GM21515 (cell line): ENCODE measurements around the gene ZNF552.
"Not testable (repeated sequence)": the region's sequence is repeated elsewhere in the genome, so short reads cannot be mapped to it uniquely, and the experiment has no call there.

ENCODE experiments used
- ATAC-seq: cut with Tn5 transposase; IDR thresholded peaks from one replicate; pipeline ENCODE4 v1.9.1; 2021; ENCODE audit not compliant: unreplicated experiment

Gene ZNF552

GRCh38 chr19:57814505-57815246 is at the start of gene ZNF552:
TSS of gene ZNF552 (minus strand) at chr19:57814913. CDS start at chr19:57814743, 170 bp downstream.
- peak; percentile 56 for ATAC-seq

GRCh38 chr19:57862351-57862750 is 47.6 kb upstream of the ZNF552 start:
- not testable (repeated sequence) for ATAC-seq

GRCh38 chr19:57854117-57854516 is 39.4 kb upstream of the ZNF552 start:
- not testable (repeated sequence) for ATAC-seq

- not testable (repeated sequence) for ATAC-seq
Measured at GRCh38 chr19:57851812-57852603, 37.3 kb upstream of the ZNF552 start.

- ATAC-seq, result no peak
Measured at GRCh38 chr19:57850553-57851017, 35.9 kb upstream of the ZNF552 start.

GRCh38 chr19:57849666-57850473 is 35.2 kb upstream of the ZNF552 start, which contains the start of gene ZNF587:
TSS of gene ZNF587 (plus strand) at chr19:57849859. CDS start at chr19:57850039, 180 bp downstream.
- peak; percentile 88 for ATAC-seq

- ATAC-seq, result peak; percentile 18
Measured at GRCh38 chr19:57849162-57849665, 34.5 kb upstream of the ZNF552 start.

- not testable (repeated sequence) for ATAC-seq
Measured at GRCh38 chr19:57847164-57847563, 32.5 kb upstream of the ZNF552 start.

GRCh38 chr19:57841122-57841763 is 26.5 kb upstream of the ZNF552 start:
- ATAC-seq, result no peak

- ATAC-seq, result not testable (repeated sequence)
Measured at GRCh38 chr19:57838622-57839191, 24.0 kb upstream of the ZNF552 start.

- not testable (repeated sequence) for ATAC-seq
Measured at GRCh38 chr19:57836991-57837390, 22.3 kb upstream of the ZNF552 start.

- no peak for ATAC-seq
Measured at GRCh38 chr19:57830071-57830602, 15.4 kb upstream of the ZNF552 start, which contains the start of gene ZNF587B. TSS of gene ZNF587B (plus strand) at chr19:57830299. CDS start at chr19:57830529, 230 bp downstream.

- no peak for ATAC-seq
Measured at GRCh38 chr19:57829316-57829715, 14.6 kb upstream of the ZNF552 start.

GRCh38 chr19:57825511-57825910 is 10.8 kb upstream of the ZNF552 start:
- no peak for ATAC-seq

GRCh38 chr19:57823608-57824007 is 8.9 kb upstream of the ZNF552 start:
- ATAC-seq, result not testable (repeated sequence)

GRCh38 chr19:57823155-57823554 is 8.4 kb upstream of the ZNF552 start:
- ATAC-seq, result not testable (repeated sequence)

- ATAC-seq, result not testable (repeated sequence)
Measured at GRCh38 chr19:57821501-57821900, 6.8 kb upstream of the ZNF552 start.

- not testable (repeated sequence) for ATAC-seq
Measured at GRCh38 chr19:57821095-57821494, 6.4 kb upstream of the ZNF552 start.

- ATAC-seq, result no peak
Measured at GRCh38 chr19:57820599-57820998, 5.9 kb upstream of the ZNF552 start.
